ENCODE data around the gene OSBPL5. TPM values are rescaled to one million over a fixed set of nuclear protein-coding genes. Genes with fewer than 3 reads are reported as not detected.
"Not testable (repeated sequence)": the region's sequence is repeated elsewhere in the genome, so short reads cannot be mapped to it uniquely, and the experiment has no call there.

OSBPL5 gene
- total RNA-seq, 1 experiment from 2014 or later: 28.4 TPM

GRCh38 chr11:3120071-3120792 is 44.9 kb downstream of the OSBPL5 start:
- ChIA-PET POLR2A (ENCODE audit: low non-redundant PET) (interaction anchor here (0.6 kb wide), 1 partner anchor 69 kb away, joined by 4 read pairs; no protein-coding TSS in a partner anchor), CTCF (no interaction called here)
- peaks cover 4% of the 10 kb centered on the region for H3K36me3 ChIP-seq (ENCODE audit: insufficient read depth, low read length, poor library complexity, severe bottlenecking)
- H3K4me3 ChIP-seq (ENCODE audit: low read depth, low read length, poor library complexity, severe bottlenecking): no peak overlapping the region
- no peak overlapping the region for H3K27ac ChIP-seq (ENCODE audit: low read depth, low read length, poor library complexity, severe bottlenecking)
- BruUV-seq (replicated peaks): no TSS peak
- no peak for DNase-seq (ENCODE audit: low spot score)
- H3K9me3 ChIP-seq (ENCODE audit: low read depth, low read length, poor library complexity, severe bottlenecking): peaks cover 11% of the 10 kb centered on the region
- TF ChIP-seq EZH2 (IDR thresholded peaks at IDR 0.05; ENCODE audit: borderline replicate concordance, low read depth, low read length, poor library complexity, severe bottlenecking) (no peak), CTCF (conservative IDR thresholded peaks at IDR 0.05; ENCODE audit: low read depth, low read length) (no peak)
- H3K4me1 ChIP-seq (ENCODE audit: insufficient read depth, low read length, poor library complexity, severe bottlenecking): no peaks in the 10 kb centered on the region
- intact Hi-C loops (cut with micrococcal nuclease; ENCODE audit: unreplicated experiment): no loop called here
- no peaks in the 10 kb centered on the region for H3K27me3 ChIP-seq (replicated peaks; ENCODE audit: insufficient read depth, low read depth, low read length, poor library complexity)

GRCh38 chr11:3119141-3119821 is 45.8 kb downstream of the OSBPL5 start:
- no peak for DNase-seq (ENCODE audit: low spot score)

GRCh38 chr11:3115321-3115720 is 49.8 kb downstream of the OSBPL5 start:
- POLR2A ChIA-PET (ENCODE audit: low non-redundant PET): no interaction called here
- H3K27ac ChIP-seq (ENCODE audit: low read depth, low read length, poor library complexity, severe bottlenecking): no peak overlapping the region
- peaks cover 15% of the 10 kb centered on the region for H3K9me3 ChIP-seq (ENCODE audit: low read depth, low read length, poor library complexity, severe bottlenecking)
- H3K36me3 ChIP-seq (ENCODE audit: insufficient read depth, low read length, poor library complexity, severe bottlenecking): peaks cover 4% of the 10 kb centered on the region
- no TSS peak for BruUV-seq (replicated peaks)
- TF ChIP-seq CTCF (conservative IDR thresholded peaks at IDR 0.05; ENCODE audit: low read depth, low read length): no peak
- no peak for TF ChIP-seq EZH2 (IDR thresholded peaks at IDR 0.05; ENCODE audit: borderline replicate concordance, low read depth, low read length, poor library complexity, severe bottlenecking)
- intact Hi-C loops (cut with micrococcal nuclease; ENCODE audit: unreplicated experiment): no loop called here
- DNase-seq (ENCODE audit: low spot score): no peak
- no peaks in the 10 kb centered on the region for H3K27me3 ChIP-seq (replicated peaks; ENCODE audit: insufficient read depth, low read depth, low read length, poor library complexity)
- no peak overlapping the region for H3K4me3 ChIP-seq (ENCODE audit: low read depth, low read length, poor library complexity, severe bottlenecking)
- CTCF ChIA-PET: no interaction called here
- no peaks in the 10 kb centered on the region for H3K4me1 ChIP-seq (ENCODE audit: insufficient read depth, low read length, poor library complexity, severe bottlenecking)

More at GRCh38 chr11:3119141-3119821, 45.8 kb downstream of the OSBPL5 start:
- peaks cover 8% of the 10 kb centered on the region for H3K36me3 ChIP-seq (ENCODE audit: insufficient read depth, low read length, poor library complexity, severe bottlenecking)
- intact Hi-C loops (cut with micrococcal nuclease; ENCODE audit: unreplicated experiment): no loop called here
- POLR2A ChIA-PET (ENCODE audit: low non-redundant PET): interaction anchor here (0.5 kb wide), 1 partner anchor 672 kb away, joined by 14 read pairs; no protein-coding TSS in a partner anchor
- no peak overlapping the region for H3K4me3 ChIP-seq (ENCODE audit: low read depth, low read length, poor library complexity, severe bottlenecking)
- CTCF ChIA-PET: no interaction called here
- TF ChIP-seq EZH2 (IDR thresholded peaks at IDR 0.05; ENCODE audit: borderline replicate concordance, low read depth, low read length, poor library complexity, severe bottlenecking) (no peak), CTCF (conservative IDR thresholded peaks at IDR 0.05; ENCODE audit: low read depth, low read length) (no peak)
- H3K27ac ChIP-seq (ENCODE audit: low read depth, low read length, poor library complexity, severe bottlenecking): no peak overlapping the region
- H3K4me1 ChIP-seq (ENCODE audit: insufficient read depth, low read length, poor library complexity, severe bottlenecking): no peaks in the 10 kb centered on the region
- no TSS peak for BruUV-seq (replicated peaks)
- peaks cover 11% of the 10 kb centered on the region for H3K9me3 ChIP-seq (ENCODE audit: low read depth, low read length, poor library complexity, severe bottlenecking)
- H3K27me3 ChIP-seq (replicated peaks; ENCODE audit: insufficient read depth, low read depth, low read length, poor library complexity): no peaks in the 10 kb centered on the region

GRCh38 chr11:3113661-3114060 is 51.4 kb downstream of the OSBPL5 start:
- H3K36me3 ChIP-seq (ENCODE audit: insufficient read depth, low read length, poor library complexity, severe bottlenecking); DNase-seq (ENCODE audit: low spot score); BruUV-seq (replicated peaks); H3K27ac ChIP-seq (ENCODE audit: low read depth, low read length, poor library complexity, severe bottlenecking); H3K4me1 ChIP-seq (ENCODE audit: insufficient read depth, low read length, poor library complexity, severe bottlenecking); POLR2A ChIA-PET (ENCODE audit: low non-redundant PET); H3K4me3 ChIP-seq (ENCODE audit: low read depth, low read length, poor library complexity, severe bottlenecking); CTCF ChIA-PET; H3K27me3 ChIP-seq (replicated peaks; ENCODE audit: insufficient read depth, low read depth, low read length, poor library complexity); intact Hi-C loops (cut with micrococcal nuclease; ENCODE audit: unreplicated experiment): not testable (repeated sequence)
- H3K9me3 ChIP-seq (ENCODE audit: low read depth, low read length, poor library complexity, severe bottlenecking): peaks cover 15% of the 10 kb centered on the region
